K562 (cell line): ENCODE results near the gene ZFAND3. TPM values are rescaled to one million over a fixed set of nuclear protein-coding genes. Genes with fewer than 3 reads are reported as not detected.

ENCODE experiments used
- ATAC-seq: fragments of 200-7000 bp; cut with Tn5 transposase; 3 replicates; pipeline ENCODE4 v1.9.1; 2020; ENCODE audit warnings: moderate library complexity
- BruUV-seq: library from RNA; stranded (reverse); fragments of 400-500 nt; replicated peaks from 2 replicates; lab custom pipeline; 2021; lab: Mats Ljungman, UMichigan
- CTCF ChIA-PET: fragments of 300-600 bp; formaldehyde crosslinking; extraction: SDS; loops from one replicate; lab custom pipeline; 2021; ENCODE audit warnings: low intra/inter-chr PET ratio; lab: Yijun Ruan, JAX
- POLR2A ChIA-PET: fragments of 300-600, 350-650 bp; sonication (Branson Sonifier 250); formaldehyde crosslinking; extraction: SDS; loops from one replicate; lab custom pipeline; 2021; ENCODE audit warnings: antibody characterized with exemption, inconsistent platforms; lab: Yijun Ruan, JAX
- DNase-seq, 4 experiments: peaks; one replicate each; pipeline versions ENCODE4 v3.0.0 to v3.0.0-alpha.2; 2011 to 2018; ENCODE audit warnings: low spot score in 3 of 4, mixed read lengths in 3 of 4; ENCODE audit errors: extremely low read depth in 1 of 4
- FAIRE-seq: peaks from 2 replicates; lab custom pipeline; 2011; peaks lifted over from hg19 to GRCh38; lab: Jason Lieb, UNC
- H2AFZ ChIP-seq: 2 replicates; pipeline ENCODE4 v1.6.0; 2011; ENCODE audit warnings: low read depth, low read length, control low read depth, inconsistent platforms
- H3K27ac ChIP-seq: fragments of 200-600 bp; 3 replicates; pipeline ENCODE4 v1.8.0; 2011; ENCODE audit warnings: low read depth, mild to moderate bottlenecking, control low read depth, inconsistent platforms, low read length, moderate library complexity, mixed read lengths; ENCODE audit errors: extremely low read depth
- H3K27me3 ChIP-seq, 2 experiments: fragments of 300-600 bp in 1 of 2; 2 replicates in 1 of 2; 3 replicates in 1 of 2; pipeline versions ENCODE4 v1.6.0 to v1.8.0; 2011; ENCODE audit warnings: inconsistent platforms in 2 of 2, low read length in 2 of 2, mild to moderate bottlenecking in 1 of 2, mixed read lengths in 1 of 2, moderate library complexity in 1 of 2; ENCODE audit not compliant: control insufficient read depth in 2 of 2, insufficient read depth in 2 of 2
- H3K36me3 ChIP-seq: fragments of 300-600 bp; 3 replicates; pipeline ENCODE4 v1.8.0; 2011; ENCODE audit warnings: mild to moderate bottlenecking, low read length, inconsistent platforms; ENCODE audit not compliant: control insufficient read depth, insufficient read depth
- H3K4me1 ChIP-seq, 2 experiments: fragments of 200-600 bp in 1 of 2; replicated peaks in 1 of 2; 2 replicates in 1 of 2; 3 replicates in 1 of 2; pipeline versions ENCODE4 v1.5.1 to v1.8.0; 2011; ENCODE audit warnings: inconsistent platforms in 2 of 2, low read length in 2 of 2, mild to moderate bottlenecking in 1 of 2, mixed read lengths in 1 of 2, moderate library complexity in 1 of 2; ENCODE audit not compliant: control insufficient read depth in 2 of 2, insufficient read depth in 2 of 2
- H3K4me2 ChIP-seq: 2 replicates; pipeline ENCODE4 v1.6.1; 2011; ENCODE audit warnings: low read length, control low read depth, inconsistent platforms, mixed read lengths; ENCODE audit not compliant: insufficient read depth
- H3K4me3 ChIP-seq: fragments of 200-600 bp; sonication (generic), shearing (Covaris generic); 2 replicates; pipeline ENCODE4 v1.5.1; 2016; ENCODE audit warnings: control low read depth, inconsistent platforms
- H3K79me2 ChIP-seq: fragments of 200-600 bp; 3 replicates; pipeline ENCODE4 v1.8.0; 2011; ENCODE audit warnings: low read length, inconsistent platforms; ENCODE audit not compliant: control insufficient read depth, insufficient read depth
- H3K9ac ChIP-seq, 2 experiments: 2 replicates each; pipeline versions ENCODE4 v1.6.0 to v1.6.1; 2011; ENCODE audit warnings: low read depth in 2 of 2, low read length in 2 of 2, control low read depth in 1 of 2, inconsistent platforms in 1 of 2, mild to moderate bottlenecking in 1 of 2, mixed read lengths in 1 of 2; ENCODE audit not compliant: insufficient read depth in 1 of 2
- H3K9me1 ChIP-seq: one replicate; pipeline ENCODE4 v1.6.0; 2011; ENCODE audit warnings: inconsistent platforms, mild to moderate bottlenecking, low read length, moderate library complexity; ENCODE audit not compliant: control insufficient read depth, insufficient read depth
- H3K9me3 ChIP-seq: replicated peaks from 2 replicates; pipeline ENCODE4 v1.5.1; 2011; ENCODE audit warnings: low read depth, low read length, inconsistent platforms; ENCODE audit not compliant: control insufficient read depth, insufficient read depth
- H4K20me1 ChIP-seq: replicated peaks from 2 replicates; pipeline ENCODE4 v1.6.1; 2011; ENCODE audit warnings: low read length, inconsistent platforms, mixed read lengths; ENCODE audit not compliant: control insufficient read depth, insufficient read depth
- ADNP ChIP-seq: fragments of 200-800 bp; sonication (Bioruptor generic); IDR thresholded peaks from 2 replicates; pipeline ENCODE4 v1.6.1; 2016; ENCODE audit warnings: missing genetic modification characterization, missing compliant biosample characterization
- BACH1 ChIP-seq: fragments of 200-800 bp; sonication (Bioruptor generic); IDR thresholded peaks from 2 replicates; pipeline ENCODE4 v1.6.1; 2016; ENCODE audit warnings: missing genetic modification characterization, missing compliant biosample characterization
- CBX2 ChIP-seq: fragments of 200-600 bp; sonication (generic); IDR thresholded peaks from one replicate; pipeline ENCODE4 v1.6.1; 2012; ENCODE audit warnings: mild to moderate bottlenecking, low read length, inconsistent platforms; ENCODE audit not compliant: insufficient read depth, poor library complexity, severe bottlenecking
- MEF2D ChIP-seq: conservative IDR thresholded peaks from 2 replicates; pipeline ENCODE4 v1.6.1; 2016; ENCODE audit warnings: low read depth, missing genetic modification characterization, missing compliant biosample characterization
- NCOA2 ChIP-seq, 2 experiments: fragments of 450-650 bp; IDR thresholded peaks; 2 replicates each; pipeline ENCODE4 v1.6.1; 2018; ENCODE audit warnings: mild to moderate bottlenecking in 2 of 2, moderate library complexity in 1 of 2; ENCODE audit not compliant: partially characterized antibody in 2 of 2
- NR0B1 ChIP-seq: fragments of 450-650 bp; IDR thresholded peaks from one replicate; pipeline ENCODE4 v1.6.1; 2018; ENCODE audit warnings: mild to moderate bottlenecking, moderate library complexity; ENCODE audit not compliant: partially characterized antibody
- PHB ChIP-seq: fragments of 250-450 bp; sonication (Bioruptor Pico); IDR thresholded peaks from 2 replicates; pipeline ENCODE4 v1.5.0; 2021
- RBM25 ChIP-seq: fragments of 200-400 bp; formaldehyde crosslinking; IDR thresholded peaks from 2 replicates; pipeline ENCODE4 v1.6.1; 2018; ENCODE audit warnings: low read length, low read depth, moderate library complexity; ENCODE audit not compliant: severe bottlenecking
- RNF219 ChIP-seq: fragments of 250-450 bp; sonication (Bioruptor Pico); IDR thresholded peaks from 2 replicates; pipeline ENCODE4 v1.5.0; 2022; ENCODE audit warnings: mild to moderate bottlenecking
- STAT5A ChIP-seq: IDR thresholded peaks from 2 replicates; pipeline ENCODE4 v1.6.1; 2012; ENCODE audit warnings: low read length, inconsistent platforms, borderline replicate concordance
- THRB ChIP-seq: fragments of 450-650 bp; formaldehyde crosslinking; conservative IDR thresholded peaks from 2 replicates; pipeline ENCODE4 v1.4.0; 2022; ENCODE audit warnings: mild to moderate bottlenecking, missing genetic modification characterization
- ZBTB34 ChIP-seq: fragments of 250-450 bp; sonication (Bioruptor Pico); IDR thresholded peaks from 2 replicates; pipeline ENCODE4 v1.8.0; 2021; ENCODE audit warnings: mild to moderate bottlenecking, moderate library complexity
- ZNF436 ChIP-seq: fragments of 250-450, 450-650 bp; sonication (Bioruptor Pico); formaldehyde crosslinking; IDR thresholded peaks from 2 replicates; pipeline ENCODE4 v1.7.0; 2020; ENCODE audit warnings: mild to moderate bottlenecking
- ZNF586 ChIP-seq: fragments of 450-650 bp; formaldehyde crosslinking; conservative IDR thresholded peaks from 2 replicates; pipeline ENCODE4 v1.4.0; 2020; ENCODE audit warnings: mild to moderate bottlenecking, moderate library complexity
- ZNF717 ChIP-seq: fragments of 250-450 bp; sonication (Bioruptor Pico); IDR thresholded peaks from 2 replicates; pipeline ENCODE4 v1.5.0; 2021
- WGBS: fragments of 100-300 bp; shearing (Covaris generic); methylation state at CpG from one replicate; pipeline ENCODE4 v1.1.6; 2016; ENCODE audit warnings: low coverage, mixed read lengths; ENCODE audit not compliant: insufficient coverage; ENCODE audit errors: missing lambda C conversion rate; 5-methylcytosine and 5-hydroxymethylcytosine counted together
- in situ Hi-C: fragments of 300-500 bp; cut with MboI; formaldehyde crosslinking; loops from 4 replicates; pipeline ENCODE4 v1.15.0; 2018; ENCODE audit warnings: inconsistent platforms, mixed read lengths
- intact Hi-C: fragments of 100-400 bp; cut with micrococcal nuclease; formaldehyde crosslinking; loops from 2 replicates; pipeline ENCODE4 v1.14.2; 2022
- polyA plus RNA-seq, 8 experiments: library from polyadenylated mRNA; depleted of rRNA in 4 of 8; stranded (reverse) in 5 of 8; unstranded in 3 of 8; fragments of >200 nt; fragmentation: Nextera tagmentation in 2 of 8; fragmentation: Illumina TruSeq in 1 of 8; extraction: Ambion mirVana in 2 of 8; extraction: Trizol in 1 of 8; gene quantifications; 2 replicates each; pipeline versions ENCODE4 v1.2.1 to v1.2.3, GENCODE V29; 2011 to 2014; ENCODE audit warnings: inconsistent platforms in 1 of 8, missing spikeins in 1 of 8
- total RNA-seq, 7 experiments: library from RNA; depleted of rRNA in 6 of 7; stranded (reverse); fragments of >200 nt in 6 of 7; fragmentation: Illumina TruSeq in 2 of 7; extraction: Trizol in 2 of 7; gene quantifications; 2 replicates each; pipeline versions ENCODE4 v1.2.1 to v1.2.3, GENCODE V29; 2011 to 2021; ENCODE audit warnings: low replicate concordance in 1 of 7

The ZFAND3 gene
- total and polyA plus RNA-seq, 9 of the 15 experiments (the other 6 are each of a cell fraction or from before 2014, with no cell fraction given): 0.81 to 26.6 (median 11.8) TPM

GRCh38 chr6:37866590-37867507 is 47.3 kb downstream of the ZFAND3 start:
- no peaks in the 10 kb centered on the region for H3K27me3 ChIP-seq
- WGBS: 64% methylated on average over 6 of the region's 6 CpGs
- H3K9me1 ChIP-seq: no peaks in the 10 kb centered on the region
- ChIA-PET CTCF (no interaction called here), POLR2A (interaction anchor here (0.8 to 1.4 kb wide), 3 partner anchors 12 to 46 kb away, joined by 4 to 5 read pairs (median 4); no protein-coding TSS in a partner anchor)
- no peak overlapping the region for H3K9ac ChIP-seq
- H3K27ac ChIP-seq: no peak overlapping the region
- H3K4me3 ChIP-seq: no peak overlapping the region
- peaks cover 62% of the 10 kb centered on the region for H3K79me2 ChIP-seq
- peaks cover 25% of the 10 kb centered on the region for H4K20me1 ChIP-seq
- DNase-seq: no peak
- BruUV-seq: no TSS peak
- no peak for ATAC-seq
- no peak overlapping the region for H2AFZ ChIP-seq
- no peaks in the 10 kb centered on the region for H3K9me3 ChIP-seq
- FAIRE-seq: no peak
- intact Hi-C loops (loop anchor here (10.0 kb wide), 1 partner anchor 148 kb away; no protein-coding TSS in a partner anchor), in situ Hi-C loops (no loop called here)
- no peak overlapping the region for H3K4me2 ChIP-seq
- H3K4me1 ChIP-seq: no peaks in the 10 kb centered on the region
- peaks cover 5% of the 10 kb centered on the region; the same call in 2 of the 3 replicates for H3K36me3 ChIP-seq
- no peak for TF ChIP-seq ZNF586 (CRISPR knock-in tag)
- no peak for TF ChIP-seq ZNF436
- no peak for TF ChIP-seq ADNP (tag)
- no peak for TF ChIP-seq THRB (CRISPR knock-in tag)
- TF ChIP-seq ZBTB34 (CRISPR knock-in tag): no peak
- no peak for TF ChIP-seq NR0B1
- no peak for TF ChIP-seq BACH1 (tag)
- TF ChIP-seq CBX2: no peak
- TF ChIP-seq PHB (CRISPR knock-in tag): no peak
- TF ChIP-seq RNF219: no peak
- TF ChIP-seq ZNF717 (CRISPR knock-in tag): no peak
- TF ChIP-seq NCOA2 (IDR thresholded peaks at IDR 0.05; ENCODE audit: partially characterized antibody in 2 of 2): no peak
- TF ChIP-seq MEF2D: no peak
- no peak for TF ChIP-seq STAT5A
- no peak for TF ChIP-seq RBM25
